IPS DF 6.9 (cell line): ENCODE data around the gene HARS2.

ENCODE experiments used
- DNase-seq: peaks from one replicate; pipeline ENCODE4 v3.0.0-alpha.2; 2013; ENCODE audit warnings: low read depth, low spot score
- H3K27ac ChIP-seq: one replicate; pipeline ENCODE4 v1.5.1; 2013; ENCODE audit warnings: low read length, control low read depth
- H3K27me3 ChIP-seq: 2 replicates; pipeline ENCODE4 v1.6.1; 2013; ENCODE audit warnings: mild to moderate bottlenecking, low read length; ENCODE audit not compliant: control insufficient read depth, insufficient read depth
- H3K36me3 ChIP-seq: 2 replicates; pipeline ENCODE4 v1.6.1; 2013; ENCODE audit warnings: low read length; ENCODE audit not compliant: control insufficient read depth, insufficient read depth
- H3K4me1 ChIP-seq: 2 replicates; pipeline ENCODE4 v1.6.1; 2013; ENCODE audit warnings: low read length; ENCODE audit not compliant: control insufficient read depth, insufficient read depth
- H3K4me3 ChIP-seq: 2 replicates; pipeline ENCODE4 v1.5.1; 2013; ENCODE audit warnings: mild to moderate bottlenecking, low read length
- H3K9me3 ChIP-seq: 2 replicates; pipeline ENCODE4 v1.6.1; 2013; ENCODE audit warnings: low read length, inconsistent platforms; ENCODE audit not compliant: control insufficient read depth, insufficient read depth
- WGBS: extraction: QIAGEN DNeasy Blood & Tissue Kit; methylation state at CpG from one replicate; pipeline ENCODE4 v1.1.7; 2013; ENCODE audit warnings: mixed read lengths, missing lambda C conversion rate; ENCODE audit not compliant: insufficient read length, insufficient coverage; 5-methylcytosine and 5-hydroxymethylcytosine counted together

Gene HARS2

DNA sequence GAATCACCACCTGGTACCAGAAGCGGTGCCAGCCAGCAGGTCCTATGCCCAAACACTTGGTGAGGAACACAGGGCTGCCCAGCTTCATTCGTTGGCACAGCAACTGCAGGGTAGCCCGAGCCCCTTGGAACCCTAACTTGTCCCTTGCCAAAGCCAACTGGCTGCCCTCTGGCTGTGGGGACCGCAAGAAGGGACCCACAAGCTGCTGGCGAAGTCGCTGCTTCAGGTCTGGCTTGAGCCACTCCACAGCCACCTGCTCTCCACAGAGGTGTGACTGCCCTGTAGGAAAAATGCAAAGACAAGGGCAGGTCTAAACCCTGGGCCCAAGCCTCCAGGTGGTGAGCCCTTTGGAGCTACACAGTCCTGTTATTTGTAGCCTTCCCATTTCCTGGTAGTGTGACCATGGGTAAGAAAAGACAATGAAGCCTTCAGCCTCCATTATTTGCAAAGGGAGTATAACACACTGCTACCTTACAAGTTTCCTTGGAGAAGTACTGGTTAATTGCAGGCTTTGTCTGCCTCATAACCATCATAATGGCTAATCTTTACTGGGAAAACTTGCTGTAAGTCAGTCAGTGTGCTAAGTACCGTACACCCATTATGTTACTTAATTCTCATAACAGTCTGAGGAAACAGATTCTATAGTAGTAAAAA is 19.7 kb upstream of the HARS2 start:
- H3K27ac ChIP-seq = no peak overlapping the region
- H3K9me3 ChIP-seq = no peaks in the 10 kb centered on the region
- H3K36me3 ChIP-seq = peaks cover 28% of the 10 kb centered on the region
- H3K27me3 ChIP-seq = no peaks in the 10 kb centered on the region
- WGBS = no CpG with 5 or more reads among the region's 7 CpGs
- DNase-seq = no peak
- H3K4me1 ChIP-seq = no peaks in the 10 kb centered on the region
- H3K4me3 ChIP-seq = no peak overlapping the region

- H3K4me3 ChIP-seq = no peak overlapping the region
- no CpG with 5 or more reads among the region's 70 CpGs for WGBS
- H3K27me3 ChIP-seq = no peaks in the 10 kb centered on the region
- no peak for DNase-seq
- H3K9me3 ChIP-seq = no peaks in the 10 kb centered on the region
- peaks cover 36% of the 10 kb centered on the region for H3K36me3 ChIP-seq
- no peaks in the 10 kb centered on the region for H3K4me1 ChIP-seq
- no peak overlapping the region for H3K27ac ChIP-seq
Measured at GRCh38 chr5:140672455-140673186, 18.6 kb upstream of the HARS2 start.

GRCh38 chr5:140673187-140673976 is 17.9 kb upstream of the HARS2 start, which contains the start of gene DND1:
DND1 (minus strand) TSS chr5:140673576; CDS start chr5:140673542, 34 bp downstream.
- no peaks in the 10 kb centered on the region for H3K4me1 ChIP-seq
- H3K27ac ChIP-seq = no peak within 1 kb of the TSS
- no peaks in the 10 kb centered on the region for H3K27me3 ChIP-seq
- WGBS = no CpG with 5 or more reads among the region's 45 CpGs
- no peak within 1 kb of the TSS for H3K4me3 ChIP-seq
- H3K9me3 ChIP-seq = no peaks in the 10 kb centered on the region
- DNase-seq = no peak
- peaks cover 35% of the 10 kb centered on the region for H3K36me3 ChIP-seq

- Histone ChIP-seq H3K4me3 (no peak overlapping the region), H3K27ac (no peak overlapping the region), H3K36me3 (peaks cover 27% of the 10 kb centered on the region), H3K4me1 (no peaks in the 10 kb centered on the region), H3K27me3 (no peaks in the 10 kb centered on the region), H3K9me3 (no peaks in the 10 kb centered on the region)
- no peak for DNase-seq
- no CpG with 5 or more reads among the region's 2 CpGs for WGBS
Measured at GRCh38 chr5:140674211-140674610, 17.0 kb upstream of the HARS2 start.

GRCh38 chr5:140674629-140675028 is 16.6 kb upstream of the HARS2 start:
- no peak for DNase-seq
- Histone ChIP-seq H3K36me3 (peaks cover 23% of the 10 kb centered on the region), H3K27ac (no peak overlapping the region), H3K27me3 (no peaks in the 10 kb centered on the region), H3K4me3 (no peak overlapping the region), H3K9me3 (no peaks in the 10 kb centered on the region), H3K4me1 (no peaks in the 10 kb centered on the region)
- no CpG with 5 or more reads among the region's 4 CpGs for WGBS

- no peak for DNase-seq
- Histone ChIP-seq H3K9me3 (no peaks in the 10 kb centered on the region), H3K36me3 (peaks cover 27% of the 10 kb centered on the region), H3K4me3 (no peak overlapping the region), H3K27me3 (no peaks in the 10 kb centered on the region), H3K4me1 (no peaks in the 10 kb centered on the region), H3K27ac (no peak overlapping the region)
- WGBS = no CpG with 5 or more reads among the region's 3 CpGs
Measured at GRCh38 chr5:140677947-140678346, 13.3 kb upstream of the HARS2 start.

- no peak for DNase-seq
- Histone ChIP-seq H3K4me3 (no peak overlapping the region), H3K4me1 (no peaks in the 10 kb centered on the region), H3K9me3 (no peaks in the 10 kb centered on the region), H3K27ac (no peak overlapping the region), H3K27me3 (no peaks in the 10 kb centered on the region), H3K36me3 (peaks cover 25% of the 10 kb centered on the region)
- WGBS = no CpG with 5 or more reads among the region's 7 CpGs
Measured at GRCh38 chr5:140678993-140679392, 12.3 kb upstream of the HARS2 start.

- no CpG with 5 or more reads among the region's 8 CpGs for WGBS
- DNase-seq = no peak
- no peaks in the 10 kb centered on the region for H3K4me1 ChIP-seq
- no peaks in the 10 kb centered on the region for H3K9me3 ChIP-seq
- H3K36me3 ChIP-seq = peaks cover 7% of the 10 kb centered on the region; the same call in 1 of the 2 replicates
- no peak overlapping the region for H3K27ac ChIP-seq
- H3K27me3 ChIP-seq = no peaks in the 10 kb centered on the region
- peak overlapping the region; percentile 93; the same call in 1 of the 2 replicates for H3K4me3 ChIP-seq
Measured at GRCh38 chr5:140690376-140690932, 801 bp upstream of the HARS2 start.

DNA sequence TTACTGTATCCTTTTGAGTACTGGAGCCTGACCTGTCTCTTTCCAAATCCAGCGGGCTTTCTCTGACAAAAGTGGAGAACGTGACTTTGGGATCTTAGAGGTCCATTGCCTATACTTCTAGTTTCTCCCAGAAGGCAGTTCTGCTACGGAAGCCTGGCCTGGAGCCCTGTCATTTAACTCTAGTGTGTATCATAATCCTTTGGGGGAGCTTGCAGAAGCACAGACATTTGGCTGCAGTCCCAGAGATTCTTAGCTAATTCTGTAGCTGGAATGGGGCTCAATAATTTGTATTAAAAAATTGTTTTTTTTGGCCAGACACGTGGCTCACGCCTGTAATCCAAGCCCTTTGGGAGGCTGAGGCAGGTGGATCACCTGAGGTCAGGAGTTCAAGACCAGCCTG is 3.0 kb downstream of the HARS2 start:
- WGBS = no CpG with 5 or more reads among the region's 5 CpGs

DNA sequence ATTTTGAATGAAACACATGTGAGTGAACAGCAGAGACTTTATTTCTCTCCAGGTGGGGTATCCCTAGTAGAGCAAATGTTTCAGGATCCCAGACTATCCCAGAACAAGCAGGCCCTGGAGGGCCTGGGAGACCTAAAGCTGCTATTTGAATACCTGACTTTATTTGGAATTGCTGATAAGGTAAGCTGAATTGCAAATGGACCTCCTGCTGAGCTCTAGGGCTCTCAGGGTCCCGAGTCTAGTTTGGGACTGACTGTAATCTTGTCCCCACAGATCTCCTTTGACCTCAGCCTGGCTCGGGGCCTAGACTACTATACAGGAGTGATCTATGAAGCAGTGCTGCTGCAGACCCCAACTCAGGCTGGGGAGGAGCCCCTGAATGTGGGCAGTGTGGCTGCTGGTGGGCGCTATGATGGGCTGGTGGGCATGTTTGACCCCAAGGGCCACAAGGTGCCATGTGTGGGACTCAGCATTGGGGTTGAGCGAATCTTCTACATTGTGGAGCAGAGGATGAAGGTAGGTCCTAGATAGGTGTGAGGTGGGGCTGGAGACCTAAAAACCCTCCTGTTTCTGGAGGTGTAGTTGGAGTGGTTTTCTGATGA is 5.7 kb downstream of the HARS2 start:
- peaks cover 25% of the 10 kb centered on the region for H3K36me3 ChIP-seq
- H3K4me1 ChIP-seq = no peaks in the 10 kb centered on the region
- WGBS = no CpG with 5 or more reads among the region's 4 CpGs

More for the DNA sequence above, 3.0 kb downstream of the HARS2 start:
- Histone ChIP-seq H3K9me3 (no peaks in the 10 kb centered on the region), H3K36me3 (peaks cover 25% of the 10 kb centered on the region), H3K27me3 (no peaks in the 10 kb centered on the region), H3K27ac (no peak overlapping the region), H3K4me1 (no peaks in the 10 kb centered on the region), H3K4me3 (no peak overlapping the region)
- DNase-seq = no peak

More for the DNA sequence above, 5.7 kb downstream of the HARS2 start:
- DNase-seq = no peak
- Histone ChIP-seq H3K27ac (no peak overlapping the region), H3K9me3 (no peaks in the 10 kb centered on the region), H3K4me3 (no peak overlapping the region), H3K27me3 (no peaks in the 10 kb centered on the region)
